MM.1S (cell line): ENCODE data around the gene GPC5.
"Not testable (repeated sequence)": the region's sequence is repeated elsewhere in the genome, so short reads cannot be mapped to it uniquely, and the experiment has no call there.

ENCODE experiments used
- DNase-seq: peaks from one replicate; pipeline ENCODE4 v3.0.0-alpha.2; 2015
- H2AFZ ChIP-seq: fragments of 300-600 bp; sonication (generic); 2 replicates; pipeline ENCODE4 v1.6.0; 2016; ENCODE audit warnings: antibody characterized with exemption, low read length
- H3F3A ChIP-seq: fragments of 300-600 bp; sonication (generic); 2 replicates; pipeline ENCODE4 v1.6.1; 2016; ENCODE audit warnings: mild to moderate bottlenecking, antibody characterized with exemption, low read length, moderate library complexity, mixed read lengths; ENCODE audit not compliant: insufficient read depth
- H3K27ac ChIP-seq: fragments of 300-600 bp; sonication (generic); 2 replicates; pipeline ENCODE4 v1.5.1; 2016; ENCODE audit warnings: mild to moderate bottlenecking, low read length
- H3K27me3 ChIP-seq: fragments of 300-600 bp; sonication (generic); replicated peaks from 2 replicates; pipeline ENCODE4 v1.6.0; 2016; ENCODE audit warnings: low read length; ENCODE audit not compliant: insufficient read depth
- H3K36me3 ChIP-seq: fragments of 300-600 bp; sonication (generic); replicated peaks from 2 replicates; pipeline ENCODE4 v1.6.1; 2016; ENCODE audit warnings: mild to moderate bottlenecking, low read length, mixed read lengths; ENCODE audit not compliant: insufficient read depth
- H3K4me1 ChIP-seq: fragments of 300-600 bp; sonication (generic); 2 replicates; pipeline ENCODE4 v1.6.1; 2016; ENCODE audit warnings: low read length, mixed read lengths
- H3K4me2 ChIP-seq: fragments of 300-600 bp; sonication (generic); 2 replicates; pipeline ENCODE4 v1.6.0; 2016; ENCODE audit warnings: low read depth, low read length
- H3K4me3 ChIP-seq: fragments of 300-600 bp; sonication (generic); 2 replicates; pipeline ENCODE4 v1.5.1; 2016; ENCODE audit warnings: low read length, mixed read lengths
- H3K79me2 ChIP-seq: fragments of 300-600 bp; sonication (generic); 2 replicates; pipeline ENCODE4 v1.6.1; 2016; ENCODE audit warnings: mixed run types, low read length, mixed read lengths
- H3K9ac ChIP-seq: fragments of 300-600 bp; sonication (generic); 2 replicates; pipeline ENCODE4 v1.6.1; 2016; ENCODE audit warnings: low read length, mixed read lengths
- H3K9me2 ChIP-seq: fragments of 300-600 bp; sonication (generic); replicated peaks from 2 replicates; pipeline ENCODE4 v1.6.1; 2016; ENCODE audit warnings: mild to moderate bottlenecking, low read length, mixed read lengths; ENCODE audit not compliant: insufficient read depth
- H3K9me3 ChIP-seq: fragments of 300-600 bp; sonication (generic); replicated peaks from 2 replicates; pipeline ENCODE4 v1.6.1; 2016; ENCODE audit warnings: mild to moderate bottlenecking, low read length, mixed read lengths; ENCODE audit not compliant: insufficient read depth
- H4K20me1 ChIP-seq: fragments of 300-600 bp; sonication (generic); 2 replicates; pipeline ENCODE4 v1.6.1; 2016; ENCODE audit warnings: mild to moderate bottlenecking, low read length, moderate library complexity, mixed read lengths; ENCODE audit not compliant: insufficient read depth
- CTCF ChIP-seq: fragments of 300-600 bp; sonication (generic); IDR thresholded peaks from 2 replicates; pipeline ENCODE4 v1.5.1; 2016; ENCODE audit warnings: antibody characterized with exemption, low read length, mixed read lengths
- EZH2 ChIP-seq: fragments of 300-600 bp; sonication (generic); optimal IDR thresholded peaks from 2 replicates; pipeline ENCODE3; 2017; ENCODE audit warnings: low read depth, mild to moderate bottlenecking, antibody characterized with exemption, low read length, mixed read lengths
- EZH2phosphoT487 ChIP-seq: fragments of 300-600 bp; sonication (generic); IDR thresholded peaks from 2 replicates; pipeline ENCODE4 v1.6.1; 2018; ENCODE audit warnings: antibody characterized with exemption, low read length

Gene GPC5

DNA sequence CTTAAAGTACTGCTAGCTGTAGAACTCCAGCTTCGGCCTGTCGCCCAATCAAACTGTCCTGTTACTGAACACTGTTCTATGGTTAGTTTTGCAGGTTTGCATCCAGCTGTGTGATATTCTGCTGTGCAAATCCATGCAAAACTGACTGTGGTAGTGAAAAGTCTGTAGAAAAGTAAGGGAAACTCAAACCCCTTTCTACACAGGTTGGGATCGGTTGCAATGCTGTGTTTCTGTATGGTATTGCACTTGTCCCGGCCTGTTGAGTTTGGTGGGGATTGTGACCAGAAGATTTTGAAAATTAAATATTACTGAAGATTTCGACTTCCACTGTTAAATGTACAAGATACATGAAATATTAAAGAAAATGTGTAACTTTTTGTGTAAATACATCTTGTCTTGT lies 47.3 kb upstream of the GPC5 start:
- Histone ChIP-seq H3F3A (peaks cover 30% of the 10 kb centered on the region), H3K79me2 (peaks cover 36% of the 10 kb centered on the region), H3K27ac (no peak overlapping the region), H3K4me1 (peaks cover 13% of the 10 kb centered on the region; the same call in 1 of the 2 replicates), H3K9me3 (no peaks in the 10 kb centered on the region), H3K4me2 (peak overlapping the region; percentile 69; the same call in 1 of the 2 replicates), H2AFZ (no peak overlapping the region), H3K9ac (no peak overlapping the region), H3K9me2 (no peaks in the 10 kb centered on the region), H3K27me3 (no peaks in the 10 kb centered on the region), H3K36me3 (peaks cover 5% of the 10 kb centered on the region; the same call in 1 of the 2 replicates), H3K4me3 (no peak overlapping the region), H4K20me1 (no peaks in the 10 kb centered on the region; the same call in 1 of the 2 replicates)
- no peak for DNase-seq
- TF ChIP-seq EZH2phosphoT487 (no peak), EZH2 (no peak), CTCF (no peak)

- Histone ChIP-seq H3K27ac (no peak overlapping the region), H3F3A (peaks cover 23% of the 10 kb centered on the region), H3K4me1 (peaks cover 13% of the 10 kb centered on the region; the same call in 1 of the 2 replicates), H3K9ac (no peak overlapping the region), H3K4me2 (no peak overlapping the region), H3K27me3 (no peaks in the 10 kb centered on the region), H3K4me3 (no peak overlapping the region), H3K9me3 (no peaks in the 10 kb centered on the region), H3K9me2 (no peaks in the 10 kb centered on the region), H3K36me3 (peaks cover 5% of the 10 kb centered on the region; the same call in 1 of the 2 replicates), H2AFZ (no peak overlapping the region), H4K20me1 (no peaks in the 10 kb centered on the region; the same call in 1 of the 2 replicates), H3K79me2 (peaks cover 36% of the 10 kb centered on the region)
- DNase-seq = no peak
- TF ChIP-seq EZH2phosphoT487 (no peak), EZH2 (no peak), CTCF (no peak)
These were observed 46.4 kb upstream of the GPC5 start for GRCh38 chr13:91351980-91352379.

- H3K36me3 ChIP-seq, DNase-seq, H3K27ac ChIP-seq, H2AFZ ChIP-seq, H3K9ac ChIP-seq, H3K9me2 ChIP-seq, H3K4me3 ChIP-seq, H3K4me2 ChIP-seq, H4K20me1 ChIP-seq, H3K27me3 ChIP-seq, H3K9me3 ChIP-seq: not testable (repeated sequence)
- Histone ChIP-seq H3F3A (peaks cover 23% of the 10 kb centered on the region; the same call in 1 of the 2 replicates), H3K79me2 (peaks cover 36% of the 10 kb centered on the region), H3K4me1 (peaks cover 13% of the 10 kb centered on the region; the same call in 1 of the 2 replicates)
These were observed 45.5 kb upstream of the GPC5 start for GRCh38 chr13:91352891-91353290.

- no peak for TF ChIP-seq CTCF
- TF ChIP-seq EZH2phosphoT487 = no peak
- no peak for TF ChIP-seq EZH2
- H4K20me1 ChIP-seq = no peaks in the 10 kb centered on the region; the same call in 1 of the 2 replicates
- no peak overlapping the region for H3K4me2 ChIP-seq
These were observed 44.9 kb upstream of the GPC5 start for GRCh38 chr13:91353494-91353893.

More at GRCh38 chr13:91353494-91353893, 44.9 kb upstream of the GPC5 start:
- Histone ChIP-seq H3F3A (peaks cover 27% of the 10 kb centered on the region), H3K79me2 (peaks cover 36% of the 10 kb centered on the region), H3K9me2 (no peaks in the 10 kb centered on the region), H3K4me3 (no peak overlapping the region), H3K9me3 (no peaks in the 10 kb centered on the region), H3K27me3 (no peaks in the 10 kb centered on the region), H3K9ac (no peak overlapping the region), H2AFZ (no peak overlapping the region), H3K36me3 (peaks cover 5% of the 10 kb centered on the region; the same call in 1 of the 2 replicates), H3K27ac (no peak overlapping the region), H3K4me1 (peaks cover 13% of the 10 kb centered on the region; the same call in 1 of the 2 replicates)
- no peak for DNase-seq
